GM13977 (cell line): ENCODE measurements around the gene CYP26C1.

ENCODE experiments used
- DNase-seq: peaks from one replicate; pipeline ENCODE4 v3.0.0; 2012; ENCODE audit warnings: low spot score
- in situ Hi-C: fragments of 300-500 bp; cut with MboI; formaldehyde crosslinking; loops from one replicate; pipeline ENCODE4 v1.12.0; 2022; ENCODE audit warnings: low sequenced_read_pairs, low pct_unique_long_range_greater_than_20kb, mixed read lengths, inconsistent platforms; ENCODE audit not compliant: unreplicated experiment
- TF ChIP-seq, protein P1 (sequence below): IDR thresholded peaks from 2 replicates; pipeline ENCODE4 v1.5.1; 2012; ENCODE audit warnings: mild to moderate bottlenecking, control low read depth; ENCODE audit not compliant: insufficient read depth; ENCODE audit errors: extremely low read depth, missing control alignments

Gene CYP26C1

DNA sequence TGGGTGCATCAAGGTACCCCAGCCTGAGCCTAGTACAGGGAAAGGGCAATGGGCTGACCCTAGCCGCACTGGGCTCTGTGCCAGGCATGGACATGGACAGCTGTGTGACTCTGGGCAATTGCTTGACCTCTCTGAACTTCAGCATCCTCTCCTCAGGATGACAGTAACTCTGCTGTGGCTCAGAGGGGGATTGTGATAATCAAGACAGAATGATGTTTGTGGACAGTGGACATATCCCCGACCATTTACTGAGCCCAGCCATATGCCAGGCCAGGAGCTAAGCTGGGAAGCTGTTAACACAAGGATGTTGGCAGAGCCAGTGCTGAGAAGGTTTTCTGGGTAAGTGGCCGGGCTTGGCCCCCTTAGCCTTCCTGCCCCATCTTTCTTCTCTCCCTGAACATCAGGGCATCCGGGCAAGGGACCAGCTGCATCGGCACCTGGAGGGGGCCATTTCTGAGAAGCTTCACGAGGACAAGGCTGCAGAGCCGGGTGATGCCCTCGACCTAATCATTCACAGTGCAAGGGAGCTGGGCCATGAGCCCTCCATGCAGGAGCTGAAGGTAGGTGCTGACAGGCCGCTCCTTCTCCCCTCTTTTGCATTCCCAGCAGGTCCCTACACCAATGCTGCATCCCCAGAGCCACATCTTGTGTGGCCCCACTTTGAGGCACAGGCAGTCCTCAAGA, 3.5 kb downstream of the CYP26C1 start:
- in situ Hi-C loops = no loop called here

DNA sequence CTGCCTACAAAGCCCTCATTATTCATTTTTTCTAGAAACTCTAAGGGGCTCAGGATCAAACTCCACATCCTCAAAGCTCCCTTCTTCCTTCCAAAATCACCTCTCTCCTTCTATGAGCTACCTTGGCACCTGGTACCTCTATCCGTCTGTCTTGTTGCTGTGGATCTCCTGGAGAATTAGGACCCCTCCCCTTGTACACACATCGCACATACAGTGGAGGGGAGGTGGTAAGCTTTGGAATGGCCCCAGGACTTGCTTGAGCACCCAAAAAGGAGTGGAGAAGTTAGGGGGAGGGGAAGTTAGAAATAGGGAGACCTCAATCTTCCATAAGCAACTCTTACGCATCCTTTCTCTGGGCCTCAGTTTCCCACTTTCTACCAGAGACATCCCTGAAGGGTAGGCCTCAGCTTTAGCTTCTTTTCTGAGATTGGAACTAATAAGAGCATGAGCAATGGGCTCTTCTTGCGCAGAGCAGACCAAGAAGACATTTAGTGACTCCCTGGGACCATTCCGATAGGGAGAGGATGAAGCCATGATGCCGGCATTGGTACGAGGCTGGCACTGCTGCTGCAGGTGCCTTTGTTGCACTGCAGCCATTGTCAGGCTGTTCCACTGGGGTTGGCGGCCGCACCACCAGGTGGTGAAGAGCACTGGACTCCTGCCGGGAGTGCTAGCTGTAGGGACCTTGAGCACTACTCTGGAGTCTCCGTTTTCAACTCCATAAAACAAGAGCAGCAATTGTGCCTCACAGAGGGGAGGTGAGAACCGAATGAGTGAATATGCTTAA, 4.5 kb downstream of the CYP26C1 start:
- TF ChIP-seq, protein P1, sequence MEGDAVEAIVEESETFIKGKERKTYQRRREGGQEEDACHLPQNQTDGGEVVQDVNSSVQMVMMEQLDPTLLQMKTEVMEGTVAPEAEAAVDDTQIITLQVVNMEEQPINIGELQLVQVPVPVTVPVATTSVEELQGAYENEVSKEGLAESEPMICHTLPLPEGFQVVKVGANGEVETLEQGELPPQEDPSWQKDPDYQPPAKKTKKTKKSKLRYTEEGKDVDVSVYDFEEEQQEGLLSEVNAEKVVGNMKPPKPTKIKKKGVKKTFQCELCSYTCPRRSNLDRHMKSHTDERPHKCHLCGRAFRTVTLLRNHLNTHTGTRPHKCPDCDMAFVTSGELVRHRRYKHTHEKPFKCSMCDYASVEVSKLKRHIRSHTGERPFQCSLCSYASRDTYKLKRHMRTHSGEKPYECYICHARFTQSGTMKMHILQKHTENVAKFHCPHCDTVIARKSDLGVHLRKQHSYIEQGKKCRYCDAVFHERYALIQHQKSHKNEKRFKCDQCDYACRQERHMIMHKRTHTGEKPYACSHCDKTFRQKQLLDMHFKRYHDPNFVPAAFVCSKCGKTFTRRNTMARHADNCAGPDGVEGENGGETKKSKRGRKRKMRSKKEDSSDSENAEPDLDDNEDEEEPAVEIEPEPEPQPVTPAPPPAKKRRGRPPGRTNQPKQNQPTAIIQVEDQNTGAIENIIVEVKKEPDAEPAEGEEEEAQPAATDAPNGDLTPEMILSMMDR = no peak
- no peak for DNase-seq
- in situ Hi-C loops = no loop called here

More for the DNA sequence above, 3.5 kb downstream of the CYP26C1 start:
- TF ChIP-seq, protein P1 = no peak
- DNase-seq = peak; percentile 47

DNA sequence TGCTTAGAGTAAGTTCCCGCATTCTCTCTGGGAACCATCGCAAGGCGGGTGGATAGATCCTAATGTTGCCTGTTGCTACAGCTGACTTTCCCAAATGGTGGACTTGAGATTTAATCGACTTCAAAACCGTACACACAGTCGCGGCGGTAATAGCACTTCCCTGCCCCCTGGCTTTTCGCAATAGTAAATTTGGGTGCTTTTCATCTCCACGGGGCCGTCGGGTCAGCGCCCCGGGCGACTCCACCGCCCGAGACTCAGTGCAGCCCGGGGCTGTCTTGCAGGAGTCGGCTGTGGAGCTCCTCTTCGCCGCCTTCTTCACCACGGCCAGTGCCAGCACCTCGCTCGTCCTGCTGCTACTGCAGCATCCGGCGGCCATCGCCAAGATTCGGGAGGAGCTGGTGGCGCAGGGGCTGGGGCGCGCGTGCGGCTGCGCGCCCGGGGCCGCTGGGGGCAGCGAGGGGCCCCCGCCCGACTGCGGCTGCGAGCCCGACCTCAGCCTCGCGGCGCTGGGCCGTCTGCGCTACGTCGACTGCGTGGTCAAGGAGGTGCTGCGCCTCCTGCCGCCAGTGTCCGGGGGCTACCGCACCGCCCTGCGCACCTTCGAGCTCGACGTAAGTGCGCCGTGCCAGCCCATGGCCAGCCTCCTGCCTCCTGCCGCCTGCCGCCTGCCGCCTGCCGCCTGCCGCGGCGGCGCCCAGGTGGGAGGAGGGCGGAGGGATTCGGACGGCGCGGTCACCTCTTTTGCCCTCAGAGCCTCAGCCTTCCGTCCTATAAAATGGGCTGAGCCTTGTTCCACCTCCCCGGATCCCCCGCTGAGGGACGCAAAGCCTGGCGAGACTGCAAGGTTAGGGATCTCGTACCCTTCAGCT, 5.3 kb downstream of the CYP26C1 start:
- in situ Hi-C loops = no loop called here
- DNase-seq = peak; percentile 36
- TF ChIP-seq, protein P1 = peak; percentile 14

DNA sequence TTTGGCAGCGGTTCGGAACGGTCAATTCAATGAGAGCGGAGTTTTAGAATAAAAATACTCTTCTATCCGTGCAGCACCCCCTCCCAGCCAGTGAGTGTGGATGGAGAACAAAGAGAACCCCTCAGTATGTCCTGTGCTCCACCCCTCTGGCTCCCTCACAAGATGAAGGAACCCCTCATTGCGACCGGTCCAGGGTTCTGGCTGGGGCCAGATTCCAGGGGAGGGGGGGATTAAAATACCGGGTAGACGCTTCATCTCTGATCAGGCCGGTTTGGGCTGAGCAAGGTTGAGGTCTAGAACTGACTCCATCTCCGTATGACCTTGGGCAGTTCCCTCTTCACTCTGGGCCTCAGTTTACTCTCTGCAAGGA, 5.9 kb downstream of the CYP26C1 start:
- in situ Hi-C loops = no loop called here
- peak; percentile 27 for DNase-seq
- TF ChIP-seq, protein P1 = no peak

DNA sequence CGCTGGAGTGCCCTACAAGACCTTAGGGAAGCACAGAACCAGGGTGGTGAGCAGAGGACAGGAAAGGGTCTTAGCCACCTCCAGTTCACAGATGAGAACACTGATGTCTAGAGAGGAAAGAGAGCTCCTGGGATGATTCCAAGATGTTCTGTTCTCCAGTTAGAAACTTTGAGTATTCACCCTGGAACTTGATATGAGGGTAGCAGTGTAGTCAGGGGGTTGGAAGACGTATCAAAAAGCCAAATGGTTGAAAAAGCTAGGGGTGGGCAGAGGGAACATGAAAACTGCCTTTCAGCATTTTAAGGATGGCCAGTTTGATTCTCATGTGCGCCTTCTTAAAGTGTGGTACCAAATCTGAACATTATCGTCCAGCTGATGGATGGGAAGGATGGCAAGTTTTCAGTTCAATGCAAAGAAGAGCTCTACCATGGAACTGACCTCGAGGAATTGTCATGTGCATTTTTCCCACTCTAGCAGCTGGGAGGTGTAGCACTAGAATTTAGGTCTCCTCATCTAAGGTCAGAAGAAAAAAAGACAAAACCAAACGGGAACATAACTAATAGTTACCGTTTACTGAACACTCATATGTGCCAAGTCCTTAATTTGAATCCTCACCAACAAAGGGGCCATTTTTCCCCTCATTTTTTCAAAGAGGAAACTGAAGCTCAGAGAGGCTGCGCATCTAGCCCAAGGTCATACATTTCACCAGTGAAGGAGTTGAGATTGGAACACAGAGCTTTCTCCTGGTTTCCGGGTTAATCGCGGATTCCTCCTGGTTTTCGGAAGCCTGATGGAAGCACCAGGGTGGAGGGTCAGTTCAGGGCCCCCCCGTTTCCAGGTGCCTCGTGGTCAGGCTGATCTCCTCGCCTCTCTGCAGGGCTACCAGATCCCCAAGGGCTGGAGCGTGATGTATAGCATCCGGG, 7.1 kb downstream of the CYP26C1 start:
- TF ChIP-seq, protein P1 = no peak
- peak; percentile 33 for DNase-seq
- in situ Hi-C loops = no loop called here
